KG1 (cell line): Measurements from ENCODE around the gene SPEM2.

Source experiments
- DNase-seq: peaks from one replicate; lab custom pipeline; 2025; lab: John Stamatoyannopoulos, UW

The SPEM2 gene

GRCh38 chr17:7425316-7425715, at the start of gene SPEM2:
Gene SPEM2 (plus strand): TSS chr17:7425616. CDS start chr17:7425689, 73 bp downstream.
- DNase-seq, result no peak

GRCh38 chr17:7379134-7379533, 46.3 kb upstream of the SPEM2 start:
- DNase-seq, result no peak

GRCh38 chr17:7380321-7380720, 45.1 kb upstream of the SPEM2 start:
- no peak for DNase-seq

- no peak for DNase-seq
These were observed 44.3 kb upstream of the SPEM2 start, which contains the start of gene TNK1 for GRCh38 chr17:7380855-7381683. Gene TNK1 (plus strand): TSS chr17:7381089. CDS start chr17:7382927, 1,838 bp downstream.

GRCh38 chr17:7382901-7383300, 42.5 kb upstream of the SPEM2 start:
- DNase-seq, result no peak

- DNase-seq, result no peak
These were observed 42.1 kb upstream of the SPEM2 start for GRCh38 chr17:7383371-7383741.

- no peak for DNase-seq
These were observed 41.5 kb upstream of the SPEM2 start for GRCh38 chr17:7383742-7384488.

- DNase-seq, result no peak
These were observed 40.8 kb upstream of the SPEM2 start for GRCh38 chr17:7384489-7385081.

- DNase-seq, result no peak
These were observed 36.6 kb upstream of the SPEM2 start for GRCh38 chr17:7388856-7389255.

GRCh38 chr17:7389924-7390910, 35.2 kb upstream of the SPEM2 start:
- DNase-seq, result no peak

GRCh38 chr17:7391307-7391706, 34.1 kb upstream of the SPEM2 start:
- DNase-seq, result no peak

- no peak for DNase-seq
These were observed 32.5 kb upstream of the SPEM2 start for GRCh38 chr17:7392696-7393612.

- DNase-seq, result no peak
These were observed 31.6 kb upstream of the SPEM2 start for GRCh38 chr17:7393613-7394451.

GRCh38 chr17:7394452-7395191, 30.8 kb upstream of the SPEM2 start, which contains the start of gene PLSCR3:
Gene PLSCR3 (minus strand): TSS chr17:7394525. CDS start chr17:7394110, 415 bp downstream.
- DNase-seq, result peak; percentile 7

GRCh38 chr17:7396147-7396546, 29.3 kb upstream of the SPEM2 start:
- DNase-seq, result no peak

- DNase-seq, result no peak
These were observed 26.8 kb upstream of the SPEM2 start for GRCh38 chr17:7398612-7399011.

- no peak for DNase-seq
These were observed 22.2 kb upstream of the SPEM2 start for GRCh38 chr17:7403043-7403726.

- no peak for DNase-seq
These were observed 21.8 kb upstream of the SPEM2 start for GRCh38 chr17:7403727-7403976.
